Mesodermal cell (in vitro differentiated cells): ENCODE data around the gene PPCDC.

Experiments used
- H3K27ac ChIP-seq: 2 replicates; pipeline ENCODE4 v1.7.0; 2013; ENCODE audit warnings: mild to moderate bottlenecking, low read depth, low read length, moderate library complexity; ENCODE audit not compliant: severe bottlenecking
- H3K36me3 ChIP-seq: 2 replicates; pipeline ENCODE4 v1.7.1; 2013; ENCODE audit warnings: mild to moderate bottlenecking, low read length, moderate library complexity; ENCODE audit not compliant: control insufficient read depth, insufficient read depth
- H3K4me1 ChIP-seq: one replicate; pipeline ENCODE4 v1.7.1; 2013; ENCODE audit warnings: mild to moderate bottlenecking, low read length; ENCODE audit not compliant: insufficient read depth, control insufficient read depth, poor library complexity, severe bottlenecking
- H3K4me3 ChIP-seq: 2 replicates; pipeline ENCODE4 v1.7.0; 2013; ENCODE audit warnings: low read length, control low read depth, mild to moderate bottlenecking; ENCODE audit not compliant: insufficient read depth, poor library complexity, severe bottlenecking; ENCODE audit errors: extremely low read depth
- H3K9me3 ChIP-seq: 2 replicates; pipeline ENCODE4 v1.7.1; 2013; ENCODE audit warnings: mild to moderate bottlenecking, low read length, moderate library complexity; ENCODE audit not compliant: control insufficient read depth
- WGBS, 2 experiments: methylation state at CpG; one replicate each; pipeline ENCODE4 v1.1.5; 2013; ENCODE audit warnings: missing lambda C conversion rate in 2 of 2; ENCODE audit not compliant: insufficient coverage in 2 of 2; 5-methylcytosine and 5-hydroxymethylcytosine counted together

Gene PPCDC

DNA sequence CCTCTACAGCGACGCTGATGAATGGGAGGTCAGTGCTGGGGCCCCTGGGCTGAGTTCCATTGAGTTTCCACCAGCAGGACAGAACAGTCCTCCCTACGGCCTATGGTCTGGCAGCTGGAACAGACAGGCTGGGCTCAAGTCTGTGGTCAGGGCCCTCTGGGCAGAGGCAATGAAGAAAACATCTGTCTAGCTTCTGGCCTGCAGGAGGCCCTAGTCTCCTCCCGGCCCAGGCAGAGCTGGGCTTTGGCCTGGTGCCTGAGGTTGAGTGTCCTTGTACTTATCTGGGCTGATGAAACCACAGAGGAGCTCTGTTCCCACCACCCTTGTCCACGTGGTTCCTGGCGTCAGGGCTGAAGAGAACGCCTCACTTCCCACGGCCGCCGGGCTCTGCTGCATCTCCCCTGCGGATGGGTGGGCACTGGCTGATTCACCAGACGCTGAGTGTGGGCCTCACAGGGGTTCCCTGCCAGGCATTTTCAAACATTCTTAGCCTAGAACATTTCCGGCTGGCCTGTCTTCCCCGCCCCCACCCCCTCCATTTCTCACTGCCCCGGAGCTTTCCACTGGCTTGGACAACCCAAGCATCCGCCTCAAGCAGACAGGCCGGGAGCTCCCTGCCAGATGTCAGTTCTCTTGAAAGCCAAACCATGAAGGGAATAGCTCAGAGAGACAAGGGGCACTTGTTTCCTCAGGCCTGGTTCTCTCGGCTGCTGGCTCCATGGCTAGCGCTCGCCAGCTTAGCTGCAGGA is 20.3 kb downstream of the PPCDC start:
- Histone ChIP-seq H3K9me3 (no peaks in the 10 kb centered on the region), H3K36me3 (peaks cover 22% of the 10 kb centered on the region), H3K4me1 (peaks cover 36% of the 10 kb centered on the region), H3K27ac (peak overlapping the region; percentile 59), H3K4me3 (no peak overlapping the region)
- WGBS, 2 experiments = 89 to 91% methylated on average over 17 to 20 of the region's 20 CpGs

GRCh38 chr15:75044258-75044878 is 21.0 kb downstream of the PPCDC start:
- Histone ChIP-seq H3K27ac (peak overlapping the region; percentile 59), H3K36me3 (peaks cover 23% of the 10 kb centered on the region), H3K4me3 (no peak overlapping the region), H3K4me1 (peaks cover 36% of the 10 kb centered on the region), H3K9me3 (no peaks in the 10 kb centered on the region)
- 98% methylated on average over 12 to 13 of the region's 14 CpGs for WGBS, 2 experiments

- H3K36me3 ChIP-seq = peaks cover 25% of the 10 kb centered on the region
- no peaks in the 10 kb centered on the region for H3K9me3 ChIP-seq
- no peak overlapping the region for H3K27ac ChIP-seq
- 91 to 95% methylated on average over 4 to 6 of the region's 6 CpGs for WGBS, 2 experiments
- peaks cover 36% of the 10 kb centered on the region for H3K4me1 ChIP-seq
- no peak overlapping the region for H3K4me3 ChIP-seq
These were observed 22.1 kb downstream of the PPCDC start for GRCh38 chr15:75045332-75046015.

DNA sequence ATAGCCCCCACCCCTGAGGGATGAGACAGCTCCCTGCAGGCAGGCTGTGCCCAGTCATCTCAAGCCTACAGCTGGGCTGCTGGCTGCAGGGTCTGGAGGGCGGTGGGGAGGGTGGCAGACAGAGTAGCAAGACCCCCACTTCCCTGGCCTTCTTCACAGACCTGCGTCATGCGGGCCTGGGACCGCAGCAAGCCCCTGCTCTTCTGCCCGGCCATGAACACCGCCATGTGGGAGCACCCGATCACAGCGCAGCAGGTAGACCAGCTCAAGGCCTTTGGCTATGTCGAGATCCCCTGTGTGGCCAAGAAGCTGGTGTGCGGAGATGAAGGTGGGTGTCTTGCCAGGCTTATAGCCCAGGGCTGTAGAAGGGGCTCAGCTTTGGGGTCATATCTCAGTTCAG is 25.0 kb downstream of the PPCDC start:
- Histone ChIP-seq H3K9me3 (no peaks in the 10 kb centered on the region), H3K27ac (no peak overlapping the region), H3K36me3 (peaks cover 18% of the 10 kb centered on the region), H3K4me1 (peaks cover 26% of the 10 kb centered on the region), H3K4me3 (no peak overlapping the region)
- WGBS, 2 experiments = 97 to 98% methylated on average over 5 to 10 of the region's 10 CpGs

GRCh38 chr15:75049392-75049791 is 26.0 kb downstream of the PPCDC start:
- WGBS, 2 experiments = 97 to 100% methylated on average over 3 to 9 of the region's 11 CpGs
- H3K9me3 ChIP-seq = no peaks in the 10 kb centered on the region

DNA sequence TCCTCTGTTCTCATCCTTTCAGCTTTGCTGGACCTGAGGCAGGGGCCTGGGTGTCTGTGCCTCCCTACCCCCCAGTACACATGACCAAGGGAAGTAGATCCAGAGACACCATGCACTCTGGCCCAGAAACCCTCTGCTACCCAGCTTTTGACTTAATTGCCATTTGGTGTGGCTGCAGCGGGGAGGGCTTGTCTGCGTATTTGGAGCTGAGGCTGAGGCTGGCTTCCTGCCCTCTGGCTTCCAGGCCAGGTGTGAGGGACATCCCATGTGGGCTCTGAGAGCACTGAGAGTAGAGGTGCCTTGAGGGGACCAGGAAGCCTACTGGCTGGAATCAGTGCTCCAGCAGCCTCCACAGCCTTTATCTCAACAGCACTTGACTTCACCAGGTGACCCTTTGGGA is 26.9 kb downstream of the PPCDC start:
- peaks cover 17% of the 10 kb centered on the region for H3K4me1 ChIP-seq
- H3K27ac ChIP-seq = no peak overlapping the region
- 100% methylated on average over 2 of the region's 2 CpGs for WGBS, 2 experiments

More at GRCh38 chr15:75049392-75049791, 26.0 kb downstream of the PPCDC start:
- peaks cover 17% of the 10 kb centered on the region for H3K4me1 ChIP-seq
- no peak overlapping the region for H3K27ac ChIP-seq
- H3K4me3 ChIP-seq = no peak overlapping the region
- H3K36me3 ChIP-seq = peaks cover 16% of the 10 kb centered on the region

GRCh38 chr15:75051191-75051608 is 27.8 kb downstream of the PPCDC start:
- Histone ChIP-seq H3K27ac (no peak overlapping the region), H3K4me1 (peaks cover 16% of the 10 kb centered on the region), H3K36me3 (peaks cover 7% of the 10 kb centered on the region), H3K4me3 (no peak overlapping the region), H3K9me3 (no peaks in the 10 kb centered on the region)
- 92 to 97% methylated on average over 2 to 5 of the region's 6 CpGs for WGBS, 2 experiments

More for the DNA sequence above, 26.9 kb downstream of the PPCDC start:
- H3K36me3 ChIP-seq = peaks cover 8% of the 10 kb centered on the region
- no peak overlapping the region for H3K4me3 ChIP-seq
- no peaks in the 10 kb centered on the region for H3K9me3 ChIP-seq

DNA sequence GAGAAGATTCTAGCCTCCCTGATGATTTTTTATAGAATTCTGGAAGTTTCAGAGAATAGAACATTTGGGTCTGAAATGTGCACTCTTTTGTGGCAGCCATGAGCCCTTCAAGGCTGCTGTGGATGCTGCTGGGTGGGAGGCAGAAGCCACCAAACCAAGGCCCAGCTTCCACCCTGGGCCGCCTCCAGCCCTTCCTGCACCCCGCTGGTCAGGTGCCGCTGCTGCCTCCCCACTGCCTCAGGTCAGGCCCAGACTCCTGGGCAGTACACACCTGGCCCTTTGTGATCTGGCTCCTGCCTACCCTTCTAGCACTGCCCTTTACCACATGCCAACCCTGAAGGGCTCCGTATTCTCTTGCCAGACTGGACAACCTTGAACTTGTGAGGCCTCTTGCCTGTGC is 28.3 kb downstream of the PPCDC start:
- 95 to 96% methylated on average over 4 of the region's 4 CpGs for WGBS, 2 experiments
- Histone ChIP-seq H3K9me3 (no peaks in the 10 kb centered on the region), H3K27ac (no peak overlapping the region)

GRCh38 chr15:75052972-75053747 is 29.8 kb downstream of the PPCDC start:
- no peak overlapping the region for H3K27ac ChIP-seq
- 100% methylated on average over 2 to 4 of the region's 5 CpGs for WGBS, 2 experiments
- no peaks in the 10 kb centered on the region for H3K9me3 ChIP-seq
- peaks cover 4% of the 10 kb centered on the region for H3K4me1 ChIP-seq
- H3K36me3 ChIP-seq = peaks cover 7% of the 10 kb centered on the region
- no peak overlapping the region for H3K4me3 ChIP-seq

More for the DNA sequence above, 28.3 kb downstream of the PPCDC start:
- Histone ChIP-seq H3K4me1 (peaks cover 11% of the 10 kb centered on the region), H3K4me3 (no peak overlapping the region), H3K36me3 (peaks cover 7% of the 10 kb centered on the region)

GRCh38 chr15:75053748-75054125 is 30.3 kb downstream of the PPCDC start:
- 97 to 100% methylated on average over 3 to 4 of the region's 7 CpGs for WGBS, 2 experiments
- Histone ChIP-seq H3K4me3 (no peak overlapping the region), H3K4me1 (peaks cover 9% of the 10 kb centered on the region), H3K9me3 (no peaks in the 10 kb centered on the region), H3K36me3 (peaks cover 7% of the 10 kb centered on the region), H3K27ac (no peak overlapping the region)
